DOHH2 (cell line): ENCODE data around the gene MAP2K5.

Experiments used
- H3F3A ChIP-seq: fragments of 200-600 bp; sonication (generic), shearing (Covaris generic); 2 replicates; pipeline ENCODE4 v1.6.0; 2016; ENCODE audit warnings: antibody characterized with exemption, mild to moderate bottlenecking; ENCODE audit not compliant: control insufficient read depth, insufficient read depth
- H3K27ac ChIP-seq: fragments of 200-600 bp; sonication (generic); 2 replicates; pipeline ENCODE4 v1.5.1; 2014; ENCODE audit warnings: low read depth, mild to moderate bottlenecking, low read length, moderate library complexity
- H3K27me3 ChIP-seq: fragments of 200-600 bp; sonication (generic); 2 replicates; pipeline ENCODE4 v1.6.1; 2014; ENCODE audit warnings: mild to moderate bottlenecking, low read length, mixed read lengths; ENCODE audit not compliant: control insufficient read depth
- H3K36me3 ChIP-seq: fragments of 200-600 bp; sonication (generic); 2 replicates; pipeline ENCODE4 v1.6.1; 2014; ENCODE audit warnings: mild to moderate bottlenecking, low read length, moderate library complexity, mixed read lengths; ENCODE audit not compliant: control insufficient read depth
- H3K4me1 ChIP-seq: fragments of 200-600 bp; sonication (generic); 2 replicates; pipeline ENCODE4 v1.6.1; 2014; ENCODE audit warnings: mild to moderate bottlenecking, low read length, mixed read lengths; ENCODE audit not compliant: control insufficient read depth
- H3K4me2 ChIP-seq: fragments of 200-600 bp; sonication (generic); 2 replicates; pipeline ENCODE4 v1.6.0; 2014; ENCODE audit warnings: mild to moderate bottlenecking, low read length, moderate library complexity
- H3K4me3 ChIP-seq: fragments of 200-600 bp; sonication (generic); 2 replicates; pipeline ENCODE4 v1.5.1; 2014; ENCODE audit warnings: mild to moderate bottlenecking, low read length, mixed read lengths
- H3K79me2 ChIP-seq: fragments of 200-600 bp; sonication (generic); 2 replicates; pipeline ENCODE4 v1.6.1; 2014; ENCODE audit warnings: mild to moderate bottlenecking, low read length, mixed read lengths; ENCODE audit not compliant: control insufficient read depth
- H3K9me2 ChIP-seq: fragments of 200-600 bp; sonication (generic); replicated peaks from 2 replicates; pipeline ENCODE4 v1.6.1; 2014; ENCODE audit warnings: mild to moderate bottlenecking, low read length, mixed read lengths; ENCODE audit not compliant: control insufficient read depth
- H3K9me3 ChIP-seq: fragments of 200-600 bp; sonication (generic); 2 replicates; pipeline ENCODE4 v1.6.1; 2014; ENCODE audit warnings: antibody characterized with exemption, low read length, mixed read lengths; ENCODE audit not compliant: control insufficient read depth, insufficient read depth
- H4K20me1 ChIP-seq: fragments of 200-600 bp; sonication (generic); 2 replicates; pipeline ENCODE4 v1.6.0; 2014; ENCODE audit warnings: low read depth, mild to moderate bottlenecking, antibody characterized with exemption, low read length, moderate library complexity; ENCODE audit not compliant: control insufficient read depth, insufficient read depth
- EZH2phosphoT487 ChIP-seq: fragments of 200-600 bp; sonication (generic); IDR thresholded peaks from 2 replicates; pipeline ENCODE4 v1.6.1; 2017; ENCODE audit warnings: borderline replicate concordance, mild to moderate bottlenecking, antibody characterized with exemption, low read length, moderate library complexity, mixed read lengths
- TF ChIP-seq, protein P1 (sequence below): fragments of 200-600 bp; sonication (generic); IDR thresholded peaks from one replicate; pipeline ENCODE4 v1.5.1; 2014; ENCODE audit warnings: antibody characterized with exemption, mild to moderate bottlenecking, low read depth, low read length; ENCODE audit not compliant: poor library complexity, severe bottlenecking

The MAP2K5 gene

DNA sequence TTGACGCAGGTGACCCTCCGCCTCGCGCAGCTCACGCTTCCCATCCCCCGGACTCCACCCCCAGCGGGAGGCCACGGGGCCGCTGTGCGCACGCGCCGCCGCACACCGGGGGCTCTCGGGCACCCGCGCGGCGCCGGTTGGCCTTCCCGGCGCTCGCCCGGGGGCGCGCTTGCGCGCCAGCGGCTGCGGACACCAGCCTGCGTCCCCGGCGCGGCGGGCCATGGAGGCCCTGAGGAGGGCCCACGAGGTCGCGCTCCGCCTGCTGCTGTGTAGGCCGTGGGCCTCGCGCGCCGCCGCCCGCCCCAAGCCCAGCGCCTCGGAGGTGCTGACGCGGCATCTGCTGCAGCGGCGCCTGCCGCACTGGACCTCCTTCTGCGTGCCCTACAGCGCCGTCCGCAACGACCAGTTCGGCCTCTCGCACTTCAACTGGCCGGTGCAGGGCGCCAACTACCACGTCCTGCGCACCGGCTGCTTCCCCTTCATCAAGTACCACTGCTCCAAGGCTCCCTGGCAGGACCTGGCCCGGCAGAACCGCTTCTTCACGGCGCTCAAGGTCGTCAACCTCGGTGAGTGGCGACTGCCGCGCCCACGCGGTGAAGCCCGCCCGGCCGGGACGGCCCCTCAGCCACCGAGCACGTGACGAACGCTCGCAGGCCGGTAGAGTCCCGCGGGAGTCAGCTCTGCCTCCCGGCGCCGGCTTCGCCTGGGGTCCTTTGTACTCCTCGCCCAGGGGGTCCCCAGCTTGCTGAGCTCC, 21.3 kb upstream of the MAP2K5 start, which contains the start of gene C15orf61:
Gene C15orf61, plus strand, starts transcription at position 103 of the 754 bp plus-strand sequence. Its CDS starts 118 bp downstream, at position 221.
- peak within 1 kb of the TSS; percentile 66 for H3K27ac ChIP-seq
- H3K9me3 ChIP-seq = no peaks in the 10 kb centered on the region
- H3K4me2 ChIP-seq = peak within 1 kb of the TSS; percentile 78
- H3K27me3 ChIP-seq = no peaks in the 10 kb centered on the region
- H4K20me1 ChIP-seq = no peaks in the 10 kb centered on the region
- no peak for TF ChIP-seq EZH2phosphoT487
- TF ChIP-seq, protein P1, sequence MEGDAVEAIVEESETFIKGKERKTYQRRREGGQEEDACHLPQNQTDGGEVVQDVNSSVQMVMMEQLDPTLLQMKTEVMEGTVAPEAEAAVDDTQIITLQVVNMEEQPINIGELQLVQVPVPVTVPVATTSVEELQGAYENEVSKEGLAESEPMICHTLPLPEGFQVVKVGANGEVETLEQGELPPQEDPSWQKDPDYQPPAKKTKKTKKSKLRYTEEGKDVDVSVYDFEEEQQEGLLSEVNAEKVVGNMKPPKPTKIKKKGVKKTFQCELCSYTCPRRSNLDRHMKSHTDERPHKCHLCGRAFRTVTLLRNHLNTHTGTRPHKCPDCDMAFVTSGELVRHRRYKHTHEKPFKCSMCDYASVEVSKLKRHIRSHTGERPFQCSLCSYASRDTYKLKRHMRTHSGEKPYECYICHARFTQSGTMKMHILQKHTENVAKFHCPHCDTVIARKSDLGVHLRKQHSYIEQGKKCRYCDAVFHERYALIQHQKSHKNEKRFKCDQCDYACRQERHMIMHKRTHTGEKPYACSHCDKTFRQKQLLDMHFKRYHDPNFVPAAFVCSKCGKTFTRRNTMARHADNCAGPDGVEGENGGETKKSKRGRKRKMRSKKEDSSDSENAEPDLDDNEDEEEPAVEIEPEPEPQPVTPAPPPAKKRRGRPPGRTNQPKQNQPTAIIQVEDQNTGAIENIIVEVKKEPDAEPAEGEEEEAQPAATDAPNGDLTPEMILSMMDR = no peak
- H3K36me3 ChIP-seq = peaks cover 3% of the 10 kb centered on the region; the same call in 1 of the 2 replicates
- H3K79me2 ChIP-seq = peaks cover 54% of the 10 kb centered on the region
- no peaks in the 10 kb centered on the region for H3K9me2 ChIP-seq
- H3K4me3 ChIP-seq = peak within 1 kb of the TSS; percentile 96
- H3K4me1 ChIP-seq = peaks cover 28% of the 10 kb centered on the region
- no peaks in the 10 kb centered on the region for H3F3A ChIP-seq

DNA sequence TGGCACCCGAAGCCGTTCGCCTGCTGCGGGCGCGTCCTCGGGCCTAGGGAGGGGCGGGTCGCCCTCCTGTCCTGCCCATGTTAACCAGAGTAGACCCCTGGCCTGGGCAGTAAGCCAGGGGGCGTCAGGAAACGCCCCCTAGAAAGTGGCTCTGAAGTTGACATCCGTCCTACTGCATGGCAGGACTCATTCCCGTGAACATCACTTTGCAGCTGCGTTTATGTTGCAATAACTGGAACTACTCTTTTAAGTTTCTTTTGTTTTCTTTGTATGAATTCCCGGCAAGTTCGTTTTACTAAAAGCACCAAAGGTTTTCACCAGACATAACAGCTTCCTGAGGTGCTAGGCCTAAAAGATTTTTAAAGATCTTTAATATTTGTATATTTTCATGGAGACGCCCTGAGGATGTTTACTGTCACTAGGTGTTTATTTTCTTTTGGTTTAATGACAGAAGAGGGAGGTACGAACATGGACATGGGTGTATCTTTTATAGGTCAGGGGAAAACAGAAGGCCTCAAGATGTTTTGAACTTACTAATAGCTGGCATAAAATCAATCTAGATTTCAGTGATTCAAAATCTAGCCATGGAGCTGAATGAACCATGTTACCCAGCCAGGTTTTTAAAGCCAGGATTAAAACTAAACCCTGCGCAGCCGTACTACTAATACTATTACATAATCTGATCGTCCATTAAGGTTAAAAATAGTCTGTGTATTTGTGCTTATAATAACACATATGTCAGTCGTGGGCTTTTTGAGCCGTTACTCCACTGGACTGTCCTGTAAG, 20.5 kb upstream of the MAP2K5 start:
- Histone ChIP-seq H3K9me3 (no peaks in the 10 kb centered on the region), H3K27me3 (no peaks in the 10 kb centered on the region), H3K9me2 (no peaks in the 10 kb centered on the region), H3K4me2 (peak overlapping the region; percentile 78), H4K20me1 (no peaks in the 10 kb centered on the region), H3K27ac (peak overlapping the region; percentile 66), H3K4me3 (peak overlapping the region; percentile 96), H3F3A (no peaks in the 10 kb centered on the region), H3K4me1 (peaks cover 28% of the 10 kb centered on the region), H3K79me2 (peaks cover 54% of the 10 kb centered on the region), H3K36me3 (peaks cover 7% of the 10 kb centered on the region; the same call in 1 of the 2 replicates)
- TF ChIP-seq, protein P1 = peak; percentile 20
- no peak for TF ChIP-seq EZH2phosphoT487

DNA sequence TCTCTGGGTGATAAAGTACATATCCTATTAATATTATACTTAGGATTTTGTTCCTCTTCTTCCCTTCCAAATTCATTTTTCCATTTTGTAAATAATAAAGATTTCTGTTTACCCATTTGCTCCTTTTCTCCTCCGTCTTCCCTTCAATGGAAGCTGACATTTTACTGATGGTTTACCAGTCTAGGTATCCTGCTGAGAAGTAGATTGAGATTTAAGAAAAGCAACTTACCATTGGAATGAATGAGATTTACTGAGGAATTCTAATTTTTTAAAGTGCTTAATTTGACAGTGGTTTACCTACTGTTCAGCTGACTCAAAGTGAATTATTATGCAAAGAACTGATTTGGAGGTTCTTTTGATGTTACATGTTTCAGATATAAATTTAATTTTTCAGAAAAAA, 19.2 kb upstream of the MAP2K5 start:
- Histone ChIP-seq H3K36me3 (peaks cover 17% of the 10 kb centered on the region; the same call in 1 of the 2 replicates), H3K4me1 (peaks cover 28% of the 10 kb centered on the region), H3K9me3 (no peaks in the 10 kb centered on the region), H4K20me1 (no peaks in the 10 kb centered on the region), H3K27ac (no peak overlapping the region), H3K9me2 (no peaks in the 10 kb centered on the region), H3K4me2 (peak overlapping the region; percentile 78), H3F3A (no peaks in the 10 kb centered on the region), H3K27me3 (no peaks in the 10 kb centered on the region), H3K4me3 (peak overlapping the region; percentile 96; the same call in 1 of the 2 replicates), H3K79me2 (peaks cover 54% of the 10 kb centered on the region)
- TF ChIP-seq, protein P1 = no peak
- TF ChIP-seq EZH2phosphoT487 = no peak
